Rectal smooth muscle tissue (tissue), 1 donor: ENCODE measurements around the gene ALG2.
"Not testable (repeated sequence)": the region's sequence is repeated elsewhere in the genome, so short reads cannot be mapped to it uniquely, and the experiment has no call there.

Experiments used
- H3K27ac ChIP-seq: one replicate; pipeline ENCODE4 v1.7.0; 2013; ENCODE audit warnings: low read depth, low read length, inconsistent platforms
- H3K27me3 ChIP-seq: one replicate; pipeline ENCODE4 v1.7.0; 2013; ENCODE audit warnings: low read length; ENCODE audit not compliant: control insufficient read depth, insufficient read depth
- H3K36me3 ChIP-seq: one replicate; pipeline ENCODE4 v1.7.0; 2013; ENCODE audit warnings: low read length; ENCODE audit not compliant: control insufficient read depth, insufficient read depth
- H3K4me1 ChIP-seq: one replicate; pipeline ENCODE4 v1.7.0; 2013; ENCODE audit warnings: low read length; ENCODE audit not compliant: control insufficient read depth, insufficient read depth
- H3K4me3 ChIP-seq: one replicate; pipeline ENCODE4 v1.7.0; 2013; ENCODE audit warnings: low read length
- H3K9ac ChIP-seq: one replicate; pipeline ENCODE4 v1.7.0; 2013; ENCODE audit warnings: low read length

ALG2 gene

DNA sequence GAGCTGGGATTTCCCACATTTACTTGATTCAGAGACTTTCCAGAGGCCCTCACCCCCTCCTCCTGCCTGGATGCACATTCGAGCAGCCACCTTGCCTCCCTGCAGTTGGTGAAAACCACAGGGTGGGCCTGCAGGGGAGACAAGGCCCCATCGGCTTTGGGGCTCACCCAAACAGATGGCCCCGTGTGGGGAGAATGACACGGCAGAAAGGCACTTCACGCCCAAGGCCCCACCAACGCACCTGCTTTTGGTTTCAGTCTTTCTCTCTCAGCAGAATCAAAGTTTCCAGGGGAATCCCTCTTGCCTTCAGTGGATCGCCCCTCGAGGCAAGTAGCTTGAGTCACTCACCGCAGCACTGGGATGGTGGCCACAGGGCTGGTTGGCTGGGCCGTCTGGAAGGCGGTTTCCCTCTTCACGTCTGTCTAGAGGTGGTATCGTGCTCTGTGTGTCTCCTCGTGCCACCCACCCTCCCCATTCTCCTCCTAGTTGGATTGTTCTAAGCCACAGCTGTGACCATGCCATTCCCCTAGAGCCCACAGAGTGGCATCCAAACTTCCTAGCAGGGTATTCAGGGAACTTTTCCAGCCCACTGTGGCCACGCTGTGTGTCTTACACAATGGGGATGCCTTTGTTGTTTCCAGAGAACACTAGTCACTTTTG, 32.2 kb upstream of the ALG2 start:
- no peaks in the 10 kb centered on the region for H3K27me3 ChIP-seq
- H3K36me3 ChIP-seq: no peaks in the 10 kb centered on the region
- no peak overlapping the region for H3K27ac ChIP-seq
- H3K4me1 ChIP-seq: no peaks in the 10 kb centered on the region
- H3K9ac ChIP-seq: no peak overlapping the region
- H3K4me3 ChIP-seq: no peak overlapping the region

DNA sequence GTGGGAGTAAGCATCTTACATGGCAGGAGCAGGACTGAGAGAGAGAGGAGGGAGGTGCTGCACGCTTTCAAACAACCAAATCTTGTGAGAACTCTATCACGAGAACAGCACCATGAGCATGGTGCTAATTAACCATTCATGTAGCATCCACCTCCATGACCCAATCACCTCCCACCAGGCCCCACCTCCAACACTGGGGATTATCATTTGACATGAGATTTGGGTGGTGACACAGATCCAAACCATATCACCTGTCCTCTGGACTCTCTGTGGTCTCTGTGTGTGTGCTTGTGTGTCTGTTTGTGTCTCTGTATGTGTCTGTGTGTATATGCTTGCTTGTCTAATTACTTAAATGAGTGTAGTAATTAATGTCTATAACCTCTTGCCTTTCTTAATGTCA, 31.4 kb upstream of the ALG2 start:
- H3K9ac ChIP-seq: no peak overlapping the region
- H3K36me3 ChIP-seq: no peaks in the 10 kb centered on the region
- no peak overlapping the region for H3K4me3 ChIP-seq
- H3K4me1 ChIP-seq: no peaks in the 10 kb centered on the region
- no peak overlapping the region for H3K27ac ChIP-seq
- H3K27me3 ChIP-seq: no peaks in the 10 kb centered on the region

DNA sequence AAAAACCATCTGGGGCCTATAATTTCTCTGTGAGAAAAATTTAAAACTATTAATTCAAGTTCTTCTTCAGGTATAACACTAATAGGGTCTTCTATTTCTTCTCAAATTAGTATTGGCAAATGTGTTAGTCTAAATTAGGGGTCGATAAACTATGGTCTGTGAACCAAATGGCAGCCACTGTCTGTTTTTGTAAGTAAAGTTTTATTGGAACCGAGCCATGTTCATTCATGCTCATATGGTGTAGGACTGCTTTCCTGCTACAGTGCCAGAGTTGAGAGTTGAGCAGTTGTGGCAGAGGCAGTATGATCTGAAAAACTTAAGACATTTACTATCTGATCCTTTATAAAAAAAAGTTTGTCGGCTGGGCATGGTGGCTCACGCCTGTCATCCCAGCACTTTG, 29.4 kb upstream of the ALG2 start:
- no peaks in the 10 kb centered on the region for H3K27me3 ChIP-seq
- H3K4me3 ChIP-seq: no peak overlapping the region
- H3K36me3 ChIP-seq: no peaks in the 10 kb centered on the region
- H3K27ac ChIP-seq: no peak overlapping the region
- H3K9ac ChIP-seq: no peak overlapping the region
- H3K4me1 ChIP-seq: no peaks in the 10 kb centered on the region

DNA sequence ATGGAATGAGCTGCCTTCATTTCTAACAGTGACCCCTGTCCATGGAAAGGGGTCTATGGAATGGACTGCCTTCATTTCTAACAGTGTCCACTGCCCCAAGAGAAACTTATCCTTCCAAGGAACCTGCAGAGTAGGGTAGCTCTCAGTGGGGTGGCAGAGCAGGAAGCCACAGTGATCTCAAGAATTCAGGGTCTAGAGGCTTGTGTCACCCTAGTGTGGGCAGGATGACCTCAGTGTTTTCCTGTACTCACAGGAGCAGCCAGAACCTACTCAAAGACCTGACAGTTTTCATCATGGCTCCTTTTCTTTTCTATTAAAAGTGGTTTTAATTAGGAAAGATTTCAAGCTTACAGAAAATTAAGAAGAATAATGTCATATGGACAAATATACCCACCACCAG, 27.9 kb upstream of the ALG2 start:
- Histone ChIP-seq H3K4me3 (no peak overlapping the region), H3K4me1 (no peaks in the 10 kb centered on the region), H3K27ac (no peak overlapping the region), H3K9ac (no peak overlapping the region), H3K27me3 (no peaks in the 10 kb centered on the region), H3K36me3 (no peaks in the 10 kb centered on the region)

DNA sequence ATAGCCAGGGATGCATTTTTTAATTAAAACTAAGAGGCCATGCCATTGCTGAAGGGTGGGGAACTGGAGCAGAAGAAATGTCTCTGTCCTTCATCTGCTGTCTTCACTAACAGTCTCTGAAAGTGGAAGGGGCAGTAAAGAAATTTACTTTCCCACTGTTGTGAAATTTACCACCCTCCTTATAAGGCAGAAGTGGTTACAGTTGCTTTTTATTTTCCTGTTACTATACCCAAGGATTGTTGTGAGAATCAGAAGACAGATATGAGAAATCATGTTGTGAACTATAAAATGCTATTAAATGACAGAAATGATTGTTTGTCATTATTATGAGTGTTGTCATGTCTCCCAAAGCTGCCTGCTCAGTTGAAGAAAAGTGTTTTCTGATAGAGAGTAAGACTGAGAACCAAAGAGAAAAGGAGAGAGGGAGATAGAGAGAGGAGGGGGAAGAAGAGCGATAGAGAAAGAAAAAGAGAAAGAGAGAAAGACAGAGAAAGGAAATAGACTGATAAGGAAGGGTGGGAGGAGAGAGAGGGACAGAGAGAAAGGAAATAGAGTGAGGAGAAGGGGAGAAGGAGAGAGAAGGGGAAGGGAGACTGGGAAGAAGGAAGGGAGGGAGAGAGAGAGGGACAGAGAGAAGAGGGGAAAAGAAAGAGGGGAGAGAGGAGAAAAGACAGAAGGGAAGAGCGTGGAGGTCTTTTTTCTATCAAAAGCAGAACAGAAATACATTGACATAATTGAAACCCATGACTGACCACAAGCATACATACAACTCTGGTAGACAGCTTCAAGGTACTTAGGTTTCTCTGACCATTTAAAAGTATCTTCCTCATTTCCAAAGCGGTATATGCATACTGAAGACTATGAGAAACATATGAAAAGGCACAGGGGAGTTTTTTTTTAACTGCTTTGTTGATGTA, 22.9 kb upstream of the ALG2 start:
- Histone ChIP-seq H3K36me3 (no peaks in the 10 kb centered on the region), H3K27me3 (no peaks in the 10 kb centered on the region), H3K9ac (no peak overlapping the region), H3K4me3 (no peak overlapping the region), H3K27ac (no peak overlapping the region), H3K4me1 (no peaks in the 10 kb centered on the region)

DNA sequence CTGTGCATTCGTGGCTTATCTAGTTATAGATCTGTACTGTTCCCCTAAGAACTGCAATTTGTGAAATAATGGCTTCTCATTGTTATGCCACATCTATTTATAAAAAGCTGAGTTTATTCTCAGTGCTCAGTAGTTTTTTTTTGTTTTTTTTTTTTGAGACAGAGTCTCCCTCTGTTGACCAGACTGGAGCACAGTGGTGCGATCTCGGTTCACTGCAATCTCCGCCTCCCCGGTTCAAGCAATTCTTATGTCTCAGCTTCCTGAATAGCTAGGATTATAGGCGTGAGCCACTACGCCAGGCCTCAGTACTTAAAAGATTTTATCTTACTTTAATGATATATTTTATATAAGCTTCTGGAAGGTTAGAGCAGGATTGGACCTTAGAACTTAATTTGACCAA, 19.4 kb upstream of the ALG2 start:
- Histone ChIP-seq H3K4me1 (no peaks in the 10 kb centered on the region), H3K36me3 (no peaks in the 10 kb centered on the region), H3K27me3 (no peaks in the 10 kb centered on the region), H3K27ac (no peak overlapping the region), H3K9ac (no peak overlapping the region), H3K4me3 (no peak overlapping the region)

DNA sequence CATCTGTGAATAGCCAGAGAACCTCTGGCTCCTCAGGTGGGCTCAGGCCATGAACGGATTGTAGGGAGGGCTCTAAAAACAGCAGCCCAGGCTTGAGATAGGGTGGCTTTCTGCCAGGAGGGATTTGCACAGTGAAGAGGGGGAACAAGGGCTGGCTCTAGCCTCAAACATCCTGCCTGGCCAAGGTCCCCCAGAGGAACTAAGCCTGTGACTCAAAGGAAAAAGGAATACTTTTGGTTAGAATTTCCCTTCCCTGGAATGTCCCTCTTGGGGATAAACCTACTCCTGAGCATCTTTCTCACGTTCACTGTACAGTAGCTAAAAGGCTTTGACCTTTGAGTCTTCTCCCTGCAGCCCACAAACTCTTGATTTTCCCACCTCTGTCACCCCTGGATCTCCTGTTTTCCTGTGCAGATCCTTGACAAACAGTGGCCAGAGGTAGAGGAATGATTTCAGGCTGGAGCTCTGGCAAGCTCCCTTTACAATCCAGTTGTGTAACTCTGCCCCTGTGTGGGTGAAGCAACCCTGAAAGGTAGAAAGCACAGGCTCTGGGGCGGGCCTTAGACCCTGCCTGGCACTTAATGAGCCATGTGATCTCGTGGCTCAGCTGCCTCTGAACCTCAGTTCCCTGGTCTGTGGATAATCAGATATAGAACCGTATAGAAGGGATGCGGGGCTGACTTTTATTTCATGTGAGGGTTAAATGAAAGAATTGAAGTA, 17.8 kb upstream of the ALG2 start:
- Histone ChIP-seq H3K9ac (no peak overlapping the region), H3K27me3 (no peaks in the 10 kb centered on the region), H3K4me3 (no peak overlapping the region), H3K4me1 (no peaks in the 10 kb centered on the region), H3K36me3 (no peaks in the 10 kb centered on the region), H3K27ac (no peak overlapping the region)

DNA sequence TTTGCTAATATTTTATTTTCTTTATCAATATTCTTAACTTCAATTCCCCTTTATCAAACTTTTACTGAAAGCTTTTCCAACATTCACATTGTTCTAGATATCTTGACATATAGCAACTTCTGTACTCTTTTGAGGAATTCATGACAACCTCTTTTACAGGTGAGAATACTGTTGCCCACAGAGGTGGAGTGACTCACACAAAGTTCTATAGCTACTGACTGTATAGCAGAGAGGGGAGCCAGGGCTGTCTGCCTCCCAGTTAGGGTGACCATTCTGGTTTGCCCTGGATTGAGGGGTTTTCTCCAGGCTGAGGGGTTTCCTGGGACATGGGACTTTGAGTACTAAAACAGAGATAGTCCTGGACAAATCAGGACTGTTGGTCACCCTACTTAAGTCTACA, 16.6 kb upstream of the ALG2 start:
- no peaks in the 10 kb centered on the region for H3K36me3 ChIP-seq
- no peak overlapping the region for H3K9ac ChIP-seq
- H3K27ac ChIP-seq: no peak overlapping the region
- H3K27me3 ChIP-seq: no peaks in the 10 kb centered on the region
- no peaks in the 10 kb centered on the region for H3K4me1 ChIP-seq
- H3K4me3 ChIP-seq: no peak overlapping the region

DNA sequence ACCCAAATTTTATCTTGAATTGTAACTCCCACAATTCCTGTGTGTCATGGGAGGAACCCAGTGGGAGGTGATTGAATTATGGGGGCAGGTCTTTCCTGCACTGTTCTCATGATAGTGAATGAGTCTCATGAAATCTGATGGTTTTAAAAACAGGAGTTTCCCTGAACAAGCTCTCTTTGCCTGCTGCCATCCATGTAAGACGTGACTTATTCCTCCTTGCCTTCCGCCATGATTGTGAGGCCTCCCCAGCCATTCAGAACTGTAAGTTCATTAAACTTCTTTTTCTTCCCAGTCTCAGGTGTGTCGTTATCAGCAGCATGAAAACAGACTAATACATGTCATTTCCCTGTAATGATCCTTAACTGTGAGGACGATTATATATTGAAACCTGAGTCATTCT, 16.1 kb upstream of the ALG2 start:
- not testable (repeated sequence) for H3K27ac ChIP-seq, H3K4me3 ChIP-seq, H3K27me3 ChIP-seq, H3K36me3 ChIP-seq, H3K9ac ChIP-seq, H3K4me1 ChIP-seq

DNA sequence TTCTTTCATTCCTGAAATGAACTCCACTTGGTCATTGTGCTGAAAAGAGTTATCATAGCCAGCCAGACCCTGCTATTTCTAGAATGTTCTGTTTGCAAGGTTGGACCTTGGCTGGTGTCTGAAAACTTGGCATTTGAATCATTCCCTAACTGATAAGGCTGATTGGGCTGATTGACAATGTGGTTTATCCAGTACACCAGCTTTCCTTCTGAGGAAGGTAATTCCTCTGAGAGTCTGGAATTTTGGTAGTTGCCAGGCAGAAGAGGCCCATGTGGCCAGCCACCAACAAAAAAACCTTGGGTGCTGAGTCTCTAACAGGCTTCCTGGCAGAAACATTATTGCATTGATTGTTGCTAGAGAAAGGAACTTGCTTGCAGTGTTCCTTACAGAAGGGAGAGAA, 15.6 kb upstream of the ALG2 start:
- H3K9ac ChIP-seq: no peak overlapping the region
- no peak overlapping the region for H3K4me3 ChIP-seq
- H3K36me3 ChIP-seq: no peaks in the 10 kb centered on the region
- H3K27me3 ChIP-seq: no peaks in the 10 kb centered on the region
- H3K27ac ChIP-seq: no peak overlapping the region
- H3K4me1 ChIP-seq: no peaks in the 10 kb centered on the region

DNA sequence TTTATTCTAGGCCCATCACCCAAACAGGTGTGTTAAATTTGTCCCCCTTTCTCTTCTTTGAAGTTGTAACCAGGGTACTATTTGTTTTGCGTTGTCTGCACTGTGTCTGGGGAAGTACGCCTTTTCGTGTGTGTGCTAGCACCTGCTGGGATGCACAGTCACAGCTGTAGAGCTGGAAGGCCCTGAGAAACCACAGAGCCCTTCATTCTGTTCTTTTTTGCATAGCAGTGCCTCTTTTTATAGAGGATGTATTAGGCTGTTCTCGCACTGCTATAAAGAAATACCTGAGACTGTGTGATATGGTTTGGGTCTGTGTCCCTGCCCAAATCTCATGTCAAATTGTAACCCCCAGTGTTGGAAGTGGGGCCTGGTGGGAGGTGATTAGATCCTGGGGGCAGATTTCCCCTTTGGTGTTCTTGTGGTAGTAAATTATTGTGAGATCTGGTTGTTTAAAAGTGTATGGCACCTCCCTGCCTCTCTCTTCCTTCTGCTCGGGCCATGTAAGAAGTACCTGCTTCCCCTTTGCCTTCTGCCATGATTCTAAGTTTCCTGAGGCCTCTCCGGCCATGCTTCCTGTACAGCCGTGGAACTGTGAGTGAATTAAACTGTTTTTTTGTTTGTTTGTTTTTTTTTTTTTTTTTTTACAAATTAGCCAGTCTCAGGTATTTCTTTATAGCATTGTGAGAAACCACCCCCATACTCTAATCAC, 14.3 kb upstream of the ALG2 start:
- H3K4me1 ChIP-seq: no peaks in the 10 kb centered on the region
- no peak overlapping the region for H3K4me3 ChIP-seq
- H3K9ac ChIP-seq: no peak overlapping the region
- H3K27me3 ChIP-seq: no peaks in the 10 kb centered on the region
- H3K27ac ChIP-seq: peak overlapping the region; percentile 30
- no peaks in the 10 kb centered on the region for H3K36me3 ChIP-seq

DNA sequence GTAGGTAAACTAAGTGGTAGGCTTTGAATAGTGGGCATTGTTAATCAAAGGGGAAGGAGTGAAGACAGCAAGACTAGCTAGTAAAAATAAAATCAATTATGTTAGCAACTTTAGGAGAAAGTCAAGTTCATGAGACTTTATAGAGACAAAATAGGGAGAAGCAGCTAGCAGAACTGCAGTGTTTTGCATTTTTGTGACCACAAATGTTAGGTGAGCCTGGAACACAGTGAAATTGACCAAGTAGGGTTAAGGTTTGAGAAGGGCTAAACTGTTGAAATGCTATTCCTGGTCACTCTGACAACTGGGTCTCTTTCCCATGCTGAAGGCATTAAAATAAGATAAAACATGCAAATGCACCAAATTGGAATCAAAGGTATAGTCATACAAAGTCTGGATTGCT, 13.3 kb upstream of the ALG2 start:
- no peaks in the 10 kb centered on the region for H3K36me3 ChIP-seq

More for the DNA sequence above, 13.3 kb upstream of the ALG2 start:
- H3K9ac ChIP-seq: no peak overlapping the region
- no peak overlapping the region for H3K4me3 ChIP-seq
- no peaks in the 10 kb centered on the region for H3K4me1 ChIP-seq
- H3K27me3 ChIP-seq: no peaks in the 10 kb centered on the region
- H3K27ac ChIP-seq: no peak overlapping the region
